HG02943 (cell line): ENCODE measurements around the gene TNFAIP1.

Experiments
- ATAC-seq: cut with Tn5 transposase; IDR thresholded peaks from one replicate; pipeline ENCODE4 v1.9.1; 2021; ENCODE audit warnings: mild to moderate bottlenecking, low read depth, moderate library complexity; ENCODE audit not compliant: unreplicated experiment

TNFAIP1 gene

DNA sequence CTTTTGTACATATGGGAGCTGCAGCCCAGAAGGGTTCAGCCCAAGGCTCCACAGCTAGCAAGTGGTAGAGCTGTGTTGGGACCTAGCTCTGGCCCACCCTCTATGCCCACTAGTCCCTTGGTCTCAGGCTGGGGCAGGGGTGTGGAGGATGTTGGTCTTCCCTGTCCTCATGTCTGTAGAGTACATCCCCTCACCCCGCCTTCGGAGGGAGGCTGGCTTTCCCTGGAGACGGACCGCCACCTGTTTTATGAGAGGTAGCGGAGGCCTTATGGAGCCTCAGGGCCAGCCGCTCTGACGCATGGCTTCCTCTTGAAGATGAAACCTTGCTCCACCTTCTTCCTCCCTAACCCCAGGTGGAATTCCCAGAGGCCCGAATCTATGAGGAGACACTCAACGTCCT, 8.4 kb downstream of the TNFAIP1 start:
- no peak for ATAC-seq

- ATAC-seq = no peak
These were observed 8.9 kb downstream of the TNFAIP1 start for GRCh38 chr17:28344435-28344901.

GRCh38 chr17:28345419-28346198, 10.0 kb downstream of the TNFAIP1 start:
- no peak for ATAC-seq

DNA sequence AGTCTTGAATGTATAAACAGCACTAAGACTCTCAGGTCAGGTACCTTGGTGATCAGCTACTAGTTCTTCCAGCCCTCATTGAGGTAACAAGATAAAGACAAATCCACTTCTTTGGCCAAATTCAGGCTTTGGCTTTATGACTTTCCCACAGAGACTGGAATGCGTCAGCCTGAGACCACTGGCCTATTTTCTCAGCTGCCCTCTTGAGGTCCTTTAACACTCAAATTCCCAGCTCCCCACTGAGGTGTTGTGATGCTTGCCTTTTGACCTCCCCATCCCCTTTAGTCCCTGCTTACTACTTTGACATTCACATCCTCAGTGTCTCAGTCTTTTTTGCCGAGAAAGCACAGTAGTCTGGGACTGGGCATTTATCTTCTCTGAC, 10.6 kb downstream of the TNFAIP1 start:
- ATAC-seq = no peak

GRCh38 chr17:28346746-28347246, 11.2 kb downstream of the TNFAIP1 start:
- no peak for ATAC-seq

GRCh38 chr17:28347261-28347891, 11.8 kb downstream of the TNFAIP1 start:
- ATAC-seq = no peak

- ATAC-seq = no peak
These were observed 13.4 kb downstream of the TNFAIP1 start for GRCh38 chr17:28348979-28349378.

- ATAC-seq = no peak
These were observed 14.7 kb downstream of the TNFAIP1 start for GRCh38 chr17:28350271-28350670.

DNA sequence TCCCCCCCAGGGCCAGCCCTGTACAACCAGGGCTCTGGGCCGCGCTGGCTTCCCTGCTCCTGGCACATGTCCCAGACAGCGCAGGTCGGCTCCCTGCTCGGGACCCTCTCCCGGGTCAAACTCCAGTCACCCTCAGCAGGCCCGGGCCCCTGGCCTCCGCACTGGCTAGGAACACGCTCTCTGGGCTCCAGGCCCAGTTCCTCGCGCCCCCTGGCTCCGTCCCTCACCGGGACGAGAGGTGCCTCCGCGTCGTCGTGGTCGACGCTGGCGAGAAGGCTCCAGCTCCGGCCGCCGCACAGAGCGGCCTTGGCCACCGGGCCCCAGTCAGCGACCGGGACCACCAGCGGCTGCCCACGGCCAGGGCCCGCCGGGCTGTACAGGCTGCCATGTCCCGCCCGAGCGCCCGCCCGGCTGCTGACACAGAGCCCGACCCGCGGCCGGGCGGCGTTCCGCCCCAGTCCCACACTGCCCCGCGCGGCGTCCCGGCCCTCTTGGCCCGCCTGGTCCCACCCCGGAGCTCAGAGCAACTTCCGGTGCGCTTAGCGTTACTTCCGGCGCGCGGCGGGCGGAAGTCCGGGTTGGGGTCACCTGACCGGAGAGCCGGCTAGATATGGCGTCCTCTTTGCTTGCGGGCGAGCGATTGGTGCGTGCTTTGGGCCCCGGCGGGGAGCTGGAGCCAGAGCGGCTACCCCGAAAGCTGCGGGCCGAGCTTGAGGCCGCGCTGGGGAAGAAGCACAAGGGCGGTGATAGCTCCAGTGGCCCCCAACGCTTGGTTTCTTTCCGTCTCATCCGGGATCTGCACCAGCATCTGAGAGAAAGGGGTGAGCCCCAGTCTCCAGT, 21.7 kb downstream of the TNFAIP1 start, which contains the start of gene POLDIP2:
Gene POLDIP2 (minus strand): TSS at position 467 of the 840 bp plus-strand sequence. CDS start 79 bp downstream, at position 388.
- ATAC-seq = peak; percentile 94

DNA sequence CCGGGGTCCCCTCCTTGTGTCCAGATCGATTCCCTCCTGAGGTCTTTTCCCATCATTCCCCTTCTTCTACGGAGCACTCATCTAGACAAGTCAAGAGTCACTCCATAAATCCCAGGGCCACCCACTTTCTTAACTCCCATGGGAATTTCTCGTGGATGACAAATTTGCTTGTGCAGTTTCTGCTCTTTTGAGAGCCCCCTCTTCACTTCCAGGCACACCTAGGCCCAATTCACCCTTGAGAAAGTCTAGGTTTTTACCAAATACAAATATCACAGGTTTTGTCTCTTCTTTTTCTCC, 22.3 kb downstream of the TNFAIP1 start:
- no peak for ATAC-seq

DNA sequence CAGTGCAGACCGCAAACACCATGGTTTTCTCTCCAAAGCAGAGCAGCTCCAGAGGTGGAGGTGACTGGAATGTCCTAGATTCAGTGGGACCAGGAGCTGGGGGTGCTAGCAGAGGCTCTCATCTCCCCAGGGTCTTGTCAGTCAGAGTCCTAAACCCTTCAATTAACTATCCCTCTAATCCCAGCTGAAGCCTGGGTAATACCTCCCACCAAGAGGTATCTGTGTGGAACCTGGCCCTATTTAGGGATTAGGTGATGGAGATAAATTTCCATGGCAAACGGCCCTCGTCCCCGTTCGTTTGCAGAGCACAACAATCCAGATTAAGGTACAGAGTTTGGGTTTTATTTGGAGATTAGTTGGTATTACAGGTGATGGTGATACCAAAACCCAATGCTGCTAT, 27.6 kb downstream of the TNFAIP1 start:
- ATAC-seq = no peak

DNA sequence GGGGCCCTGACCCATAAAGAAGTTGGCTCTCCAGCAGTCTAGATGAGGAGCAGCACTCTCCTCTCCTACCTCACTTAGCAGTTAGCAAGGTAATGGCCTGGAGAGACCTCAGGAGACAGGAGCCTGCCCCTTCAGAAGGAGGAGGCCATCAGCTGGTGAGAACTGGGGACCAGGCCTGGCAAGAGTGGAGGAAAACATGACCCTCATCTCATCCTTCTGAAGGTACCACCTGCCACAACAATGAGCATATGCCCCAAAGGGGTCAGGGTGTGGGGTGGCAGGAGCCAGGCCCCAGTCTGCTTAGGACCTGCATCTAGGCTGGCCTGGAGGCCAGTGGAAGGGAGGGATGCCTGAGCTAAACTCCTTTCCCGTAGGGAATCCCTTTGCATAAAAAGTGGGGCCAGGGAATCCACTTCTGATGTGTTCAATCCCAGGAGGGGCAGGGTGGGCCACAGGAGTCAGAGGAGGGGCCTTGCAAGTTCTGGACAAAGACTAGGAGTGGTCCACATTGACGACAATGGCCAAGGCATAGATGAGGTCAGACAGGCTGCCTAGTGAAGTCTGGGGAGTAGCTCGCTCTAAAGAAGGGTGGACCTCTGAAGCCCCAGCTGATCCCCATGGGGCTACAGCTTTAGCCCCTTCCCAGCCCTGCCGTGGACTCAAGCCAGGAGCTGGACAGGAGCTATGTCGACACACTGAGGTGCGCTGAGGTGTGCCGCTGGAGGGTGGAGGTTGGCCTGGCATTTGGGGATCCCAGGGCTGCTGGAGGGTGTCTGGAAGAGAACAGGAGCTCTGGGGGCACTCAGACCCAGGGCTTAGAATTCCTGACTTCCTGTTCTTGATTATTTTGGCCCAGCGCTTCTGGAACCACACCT, 28.5 kb downstream of the TNFAIP1 start:
- no peak for ATAC-seq

GRCh38 chr17:28364665-28365363, 29.3 kb downstream of the TNFAIP1 start, which contains the start of gene SEBOX:
Gene SEBOX, minus strand, starts transcription at chr17:28365199. Its CDS starts 48 bp downstream, at chr17:28365151.
- no peak for ATAC-seq

DNA sequence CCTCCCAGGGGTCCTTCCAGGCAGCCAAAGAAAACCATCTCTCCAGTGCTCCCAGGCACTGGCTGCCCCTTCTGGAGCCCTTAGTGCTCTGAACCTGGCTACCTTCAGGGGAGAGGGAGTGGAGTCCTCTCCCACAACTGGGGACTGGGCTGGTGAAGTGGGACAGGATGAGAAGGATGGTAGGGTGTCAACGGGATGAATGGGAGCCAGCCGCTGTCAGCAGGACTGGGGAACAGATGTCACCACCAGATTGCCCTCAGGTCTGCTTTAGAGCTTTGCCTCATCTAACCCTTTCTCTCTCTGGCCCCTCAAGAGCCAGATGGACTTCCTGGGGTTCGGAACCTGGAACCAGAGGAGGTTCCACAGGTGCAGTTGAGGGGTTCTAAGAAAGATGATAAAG, 29.9 kb downstream of the TNFAIP1 start:
- no peak for ATAC-seq

DNA sequence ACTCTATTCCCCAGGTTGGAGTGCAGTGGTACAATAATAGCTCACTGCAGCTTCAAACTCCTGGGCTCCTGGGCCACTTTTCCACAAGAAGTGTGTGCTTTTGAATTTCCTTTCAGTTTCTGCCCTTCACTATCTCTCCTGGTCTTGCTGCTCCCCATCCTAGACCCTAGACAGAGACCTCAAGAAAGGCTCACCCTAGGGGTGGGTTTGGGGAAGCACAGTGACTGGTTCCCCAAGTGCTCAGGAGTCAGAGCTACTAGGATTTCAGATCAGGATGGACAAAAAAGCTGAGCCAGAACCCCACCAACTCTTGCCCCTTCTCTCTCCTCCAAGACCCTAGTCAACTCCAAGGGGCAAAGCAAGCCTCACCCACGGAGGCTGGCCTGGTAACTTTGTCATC, 31.0 kb downstream of the TNFAIP1 start:
- ATAC-seq = no peak

DNA sequence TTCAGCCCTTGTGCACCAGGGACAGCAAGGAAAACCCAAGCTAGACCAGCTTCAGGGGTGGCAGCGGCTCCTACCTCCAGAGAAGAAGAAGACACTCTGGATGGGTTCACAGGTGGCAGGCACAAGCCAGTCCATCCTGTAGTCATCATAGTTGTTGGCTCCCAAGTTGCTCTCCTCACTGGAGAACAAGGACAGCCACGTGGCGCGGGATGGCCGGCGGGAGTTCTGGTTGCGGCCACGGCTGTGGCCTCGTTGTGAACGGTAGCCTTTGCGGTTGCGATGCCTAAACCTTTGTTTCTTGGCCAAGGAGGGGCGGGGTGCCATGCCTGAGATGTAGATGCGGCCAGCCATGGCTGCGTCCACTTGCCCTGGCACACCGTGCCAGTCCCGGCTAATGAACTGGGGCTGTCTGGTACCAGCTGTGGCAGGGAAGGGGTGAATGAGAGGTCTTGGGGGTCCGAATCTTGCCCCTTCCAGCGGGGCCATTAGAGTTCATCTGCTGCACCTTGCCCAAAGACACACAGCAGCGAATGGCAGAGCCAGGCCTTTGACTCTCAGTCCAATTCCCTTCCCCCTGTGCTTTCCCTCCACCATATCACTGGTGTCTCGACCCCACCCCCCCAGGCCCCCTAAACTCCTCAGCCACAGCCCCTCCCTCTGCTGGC, 32.2 kb downstream of the TNFAIP1 start:
- ATAC-seq = no peak

- no peak for ATAC-seq
These were observed 32.8 kb downstream of the TNFAIP1 start for GRCh38 chr17:28368306-28368831.

DNA sequence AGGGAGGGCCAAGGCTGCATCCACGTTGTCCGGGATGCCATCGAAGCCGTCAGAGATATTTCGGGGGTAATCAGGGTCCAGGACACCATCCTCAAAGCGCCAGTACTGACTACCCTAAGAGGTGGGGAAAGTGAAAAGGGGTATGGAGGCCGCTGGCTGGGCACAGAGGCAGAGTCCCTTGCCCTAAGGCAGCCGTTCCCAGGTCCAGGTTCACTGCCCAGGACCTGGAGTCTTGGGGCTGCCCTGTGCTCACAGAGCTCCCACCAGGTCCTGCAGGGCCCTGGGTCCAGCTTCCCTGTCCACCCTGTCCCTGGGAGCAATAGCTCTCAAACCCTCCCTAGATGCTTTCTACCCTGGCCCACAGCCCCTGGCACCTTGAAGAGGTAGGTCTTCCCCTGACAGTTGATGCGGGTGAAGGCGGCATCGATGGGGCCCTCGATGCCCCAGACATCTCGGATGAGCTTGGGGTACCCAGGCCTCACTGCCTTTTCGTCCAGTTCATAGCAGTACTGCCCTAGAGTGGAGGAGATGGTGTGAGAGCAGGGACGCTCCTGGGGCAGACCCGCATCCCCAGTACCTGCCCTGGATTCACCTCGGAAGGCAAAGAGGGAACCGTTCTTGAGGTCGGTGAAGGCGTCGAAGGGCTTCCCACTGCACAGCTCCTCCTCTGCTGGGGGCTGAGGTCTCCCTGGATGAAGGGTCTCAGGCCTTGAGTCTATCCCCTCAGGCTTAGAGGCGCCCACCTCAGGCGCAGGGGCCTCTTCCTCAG, 33.5 kb downstream of the TNFAIP1 start:
- ATAC-seq = no peak
